HepG2 (cell line): Measurements from ENCODE around the gene PLD1. TPM values are rescaled to one million over a fixed set of nuclear protein-coding genes. Genes with fewer than 3 reads are reported as not detected.

Experiments
- ATAC-seq: fragments of 200-7000 bp; cut with Tn5 transposase; 3 replicates; pipeline ENCODE4 v1.9.1; 2020; ENCODE audit warnings: mild to moderate bottlenecking, moderate library complexity
- BruUV-seq: library from RNA; stranded (reverse); fragments of 400-500 nt; replicated peaks from 2 replicates; lab custom pipeline; 2021; lab: Mats Ljungman, UMichigan
- CTCF ChIA-PET: fragments of 300-600 bp; formaldehyde crosslinking; extraction: SDS; loops from one replicate; lab custom pipeline; 2021; ENCODE audit warnings: low total read pairs, inconsistent platforms, low intra/inter-chr PET ratio; lab: Yijun Ruan, JAX
- POLR2A ChIA-PET: fragments of 350-600 bp; sonication (Branson Sonifier 250); formaldehyde crosslinking; loops from one replicate; lab custom pipeline; 2020; ENCODE audit warnings: antibody characterized with exemption, inconsistent platforms; lab: Yijun Ruan, JAX
- DNase-seq: peaks from one replicate; pipeline ENCODE4 v3.0.0-alpha.2; 2015; ENCODE audit warnings: low spot score
- FAIRE-seq: peaks from 3 replicates; lab custom pipeline; 2011; peaks lifted over from hg19 to GRCh38; lab: Jason Lieb, UNC
- H2AFZ ChIP-seq: one replicate; pipeline ENCODE4 v1.6.1; 2011; ENCODE audit warnings: low read length, inconsistent platforms
- H3K27ac ChIP-seq: fragments of 300-600 bp; 3 replicates; pipeline ENCODE4 v1.8.0; 2011; ENCODE audit warnings: mixed run types, mild to moderate bottlenecking, mixed read lengths, low read length, inconsistent platforms; ENCODE audit not compliant: insufficient read depth; ENCODE audit errors: extremely low read length
- H3K27me3 ChIP-seq, 2 experiments: fragments of 200-600 bp in 1 of 2; 2 replicates in 1 of 2; 3 replicates in 1 of 2; pipeline versions ENCODE4 v1.6.0 to v1.8.0; 2011; ENCODE audit warnings: low read length in 2 of 2, mild to moderate bottlenecking in 2 of 2, moderate library complexity in 2 of 2, inconsistent platforms in 1 of 2; ENCODE audit not compliant: insufficient read depth in 2 of 2, control insufficient read depth in 1 of 2
- H3K36me3 ChIP-seq, 2 experiments: fragments of 200-600 bp in 1 of 2; replicated peaks in 1 of 2; 2 replicates in 1 of 2; 3 replicates in 1 of 2; pipeline versions ENCODE4 v1.5.1 to v1.8.0; 2011; ENCODE audit warnings: low read length in 2 of 2, inconsistent platforms in 1 of 2; ENCODE audit not compliant: insufficient read depth in 2 of 2, control insufficient read depth in 1 of 2
- H3K4me1 ChIP-seq: 2 replicates; pipeline ENCODE4 v1.5.1; 2012; ENCODE audit warnings: low read length, inconsistent platforms; ENCODE audit not compliant: insufficient read depth
- H3K4me2 ChIP-seq: 2 replicates; pipeline ENCODE4 v1.6.0; 2011; ENCODE audit warnings: low read depth, low read length, inconsistent platforms
- H3K4me3 ChIP-seq, 3 experiments: fragments of 200-600 bp in 1 of 3; sonication (generic), shearing (Covaris generic) in 1 of 3; replicated peaks in 1 of 3; 2 replicates each; pipeline ENCODE4 v1.5.1; 2011 to 2016; ENCODE audit warnings: low read length in 3 of 3, inconsistent platforms in 2 of 3, low read depth in 2 of 3, mild to moderate bottlenecking in 2 of 3, control low read depth in 1 of 3, mixed read lengths in 1 of 3; ENCODE audit not compliant: insufficient read depth in 1 of 3
- H3K79me2 ChIP-seq: one replicate; pipeline ENCODE4 v1.6.1; 2011; ENCODE audit warnings: low read length, inconsistent platforms; ENCODE audit not compliant: insufficient read depth
- H3K9ac ChIP-seq: 2 replicates; pipeline ENCODE4 v1.6.0; 2011; ENCODE audit warnings: mild to moderate bottlenecking, low read depth, low read length, inconsistent platforms; ENCODE audit not compliant: insufficient read depth
- H3K9me3 ChIP-seq: 2 replicates; pipeline ENCODE4 v1.5.1; 2012; ENCODE audit warnings: mild to moderate bottlenecking, low read length
- H4K20me1 ChIP-seq: 2 replicates; pipeline ENCODE4 v1.6.0; 2011; ENCODE audit warnings: inconsistent platforms, mild to moderate bottlenecking, low read length, moderate library complexity; ENCODE audit not compliant: insufficient read depth
- BHLHE40 ChIP-seq: IDR thresholded peaks from 2 replicates; pipeline ENCODE4 v1.6.1; 2011; ENCODE audit warnings: low read length, improper control_type of control experiment
- CENPT ChIP-seq: sonication (generic); formaldehyde crosslinking; IDR thresholded peaks from 2 replicates; pipeline ENCODE4 v1.8.0; 2022; ENCODE audit warnings: low read depth, mild to moderate bottlenecking, moderate library complexity, missing genetic modification reagents
- CHD4 ChIP-seq: fragments of 200-600 bp; sonication (generic); IDR thresholded peaks from 2 replicates; pipeline ENCODE4 v1.7.0; 2017; ENCODE audit warnings: mild to moderate bottlenecking, low read length, borderline replicate concordance
- EP300 ChIP-seq, 3 experiments: sonication (generic) in 1 of 3; formaldehyde crosslinking in 1 of 3; IDR thresholded peaks; 2 replicates each; pipeline versions ENCODE4 v1.5.1 to v1.6.1; 2011 to 2020; ENCODE audit warnings: low read depth in 2 of 3, low read length in 2 of 3, borderline replicate concordance in 1 of 3, improper control_type of control experiment in 1 of 3, mild to moderate bottlenecking in 1 of 3, missing genetic modification reagents in 1 of 3, moderate library complexity in 1 of 3
- FOXJ3 ChIP-seq: sonication (generic); formaldehyde crosslinking; IDR thresholded peaks from 2 replicates; pipeline ENCODE4 v1.4.0; 2020; ENCODE audit warnings: missing genetic modification reagents, mild to moderate bottlenecking, borderline replicate concordance
- FOXP1 ChIP-seq, 2 experiments: fragments of 450-650 bp in 1 of 2; IDR thresholded peaks; 2 replicates each; pipeline ENCODE4 v1.6.1; 2017 to 2018; ENCODE audit warnings: antibody characterized with exemption in 1 of 2
- IRX3 ChIP-seq: sonication (generic); formaldehyde crosslinking; IDR thresholded peaks from 2 replicates; pipeline ENCODE4 v1.8.1; 2023; ENCODE audit warnings: mild to moderate bottlenecking, low read depth, missing genetic modification reagents, borderline replicate concordance
- JARID2 ChIP-seq: sonication (generic); formaldehyde crosslinking; IDR thresholded peaks from 2 replicates; pipeline ENCODE4 v1.8.1; 2023; ENCODE audit warnings: missing genetic modification reagents, inconsistent platforms; ENCODE audit not compliant: insufficient replicate concordance
- MXI1 ChIP-seq: IDR thresholded peaks from 3 replicates; pipeline ENCODE4 v1.6.1; 2012; ENCODE audit warnings: low read depth, low read length, inconsistent platforms, borderline replicate concordance
- NRL ChIP-seq: sonication (generic); formaldehyde crosslinking; IDR thresholded peaks from 2 replicates; pipeline ENCODE4 v1.5.0; 2020; ENCODE audit warnings: missing genetic modification reagents, mild to moderate bottlenecking, moderate library complexity, borderline replicate concordance
- RARG ChIP-seq: sonication (generic); formaldehyde crosslinking; IDR thresholded peaks from 2 replicates; pipeline ENCODE4 v1.4.0; 2020; ENCODE audit warnings: low read depth, mild to moderate bottlenecking, missing genetic modification reagents
- SATB2 ChIP-seq: sonication (generic); formaldehyde crosslinking; IDR thresholded peaks from 2 replicates; pipeline ENCODE4 v1.5.0; 2020; ENCODE audit warnings: missing genetic modification reagents
- ZEB1 ChIP-seq: IDR thresholded peaks from 2 replicates; pipeline ENCODE4 v1.6.1; 2012; ENCODE audit warnings: mild to moderate bottlenecking, low read depth, inconsistent platforms; ENCODE audit not compliant: insufficient replicate concordance
- ZSCAN30 ChIP-seq: sonication (generic); formaldehyde crosslinking; IDR thresholded peaks from 2 replicates; pipeline ENCODE4 v1.5.0; 2020; ENCODE audit warnings: mild to moderate bottlenecking, missing genetic modification reagents
- WGBS: methylation state at CpG from one replicate; pipeline ENCODE4 v1.1.6; 2017; ENCODE audit warnings: low lambda C conversion rate; 5-methylcytosine and 5-hydroxymethylcytosine counted together
- in situ Hi-C: cut with HindIII; loops from 2 replicates; pipeline ENCODE4 v1.10.0; 2017; ENCODE audit warnings: low pct_unique_long_range_greater_than_20kb; ENCODE audit not compliant: extremely low pct_ligation_motif_present
- intact Hi-C: fragments of 100-400 bp; cut with micrococcal nuclease; formaldehyde crosslinking; loops from one replicate; pipeline ENCODE4 v1.10.0; 2022; ENCODE audit not compliant: unreplicated experiment
- polyA plus RNA-seq, 8 experiments: library from polyadenylated mRNA; depleted of rRNA in 3 of 8; stranded (reverse) in 7 of 8; unstranded in 1 of 8; fragments of >200 nt; fragmentation: Illumina TruSeq in 4 of 8; extraction: Trizol in 4 of 8; gene quantifications; 2 replicates each; pipeline versions ENCODE4 v1.2.1 to v1.2.3, GENCODE V29; 2011 to 2016; ENCODE audit warnings: low read depth in 4 of 8, missing spikeins in 1 of 8, mixed read lengths in 1 of 8; ENCODE audit not compliant: insufficient read depth in 1 of 8
- total RNA-seq, 5 experiments: library from RNA; depleted of rRNA; stranded (reverse); fragments of >200 nt; fragmentation: Illumina TruSeq; extraction: Trizol; gene quantifications; 2 replicates each; pipeline ENCODE4 v1.2.3, GENCODE V29; 2016; ENCODE audit warnings: low read depth in 1 of 5
- TF ChIP-seq, protein P1 (sequence below): IDR thresholded peaks from 2 replicates; pipeline ENCODE4 v1.4.0; 2020; ENCODE audit warnings: mild to moderate bottlenecking, missing genetic modification reagents
- TF ChIP-seq, protein P2 (sequence below): sonication (generic); formaldehyde crosslinking; IDR thresholded peaks from 2 replicates; pipeline ENCODE4 v1.8.1; 2023; ENCODE audit warnings: mild to moderate bottlenecking, moderate library complexity, missing genetic modification reagents
- TF ChIP-seq, protein P3 (sequence below): sonication (generic); formaldehyde crosslinking; IDR thresholded peaks from 2 replicates; pipeline ENCODE4 v1.8.0; 2022; ENCODE audit warnings: mild to moderate bottlenecking, missing genetic modification reagents, moderate library complexity
- TF ChIP-seq, protein P4 (sequence below): sonication (generic); formaldehyde crosslinking; IDR thresholded peaks from 2 replicates; pipeline ENCODE4 v1.4.0; 2020; ENCODE audit warnings: missing genetic modification reagents

PLD1 gene
- total and polyA plus RNA-seq, 2 of the 13 experiments (the other 11 are each of a cell fraction or from before 2014, with no cell fraction given), result 27.1 to 59.4 TPM

DNA sequence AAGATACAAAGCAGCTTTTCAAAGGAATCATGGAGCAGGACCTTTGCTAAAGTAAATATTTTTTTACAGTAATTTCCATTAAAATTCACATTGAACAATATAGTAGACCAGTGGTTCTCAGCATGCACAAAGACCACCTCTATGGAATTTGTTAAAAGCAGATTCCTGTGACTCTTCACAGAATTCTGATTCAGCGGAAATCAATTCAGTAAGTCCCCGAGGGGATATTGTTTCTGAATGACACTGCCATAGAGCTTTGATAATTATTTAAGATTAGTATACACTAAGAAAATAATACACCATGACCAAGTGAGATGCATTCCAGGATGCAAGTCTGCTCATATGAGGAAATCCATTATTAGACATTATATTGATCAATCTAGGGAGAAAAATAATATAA is 188.2 kb downstream of the PLD1 start:
- Histone ChIP-seq H4K20me1 (no peaks in the 10 kb centered on the region), H3K27ac (no peak overlapping the region), H3K9ac (no peak overlapping the region), H2AFZ (no peak overlapping the region), H3K4me1 (no peaks in the 10 kb centered on the region), H3K27me3 (no peaks in the 10 kb centered on the region), H3K9me3 (no peaks in the 10 kb centered on the region), H3K4me3 (no peak overlapping the region), H3K4me2 (no peak overlapping the region), H3K79me2 (no peaks in the 10 kb centered on the region), H3K36me3 (peaks cover 7 to 38% of the 10 kb centered on the region in 2 experiments)
- FAIRE-seq (no peak), ATAC-seq (no peak), DNase-seq (no peak)
- intact Hi-C loops (no loop called here), in situ Hi-C loops (no loop called here)
- 100% methylated on average over 2 of the region's 2 CpGs for WGBS
- ChIA-PET CTCF (no interaction called here), POLR2A (no interaction called here)
- BruUV-seq, result no TSS peak
- TF ChIP-seq CENPT (no peak), NRL (CRISPR knock-in tag) (no peak), FOXP1 (IDR thresholded peaks at IDR 0.05) (no peak), FOXP1 (CRISPR knock-in tag; IDR thresholded peaks at IDR 0.05) (no peak), ZSCAN30 (CRISPR knock-in tag) (no peak), RARG (no peak), CHD4 (no peak), JARID2 (CRISPR knock-in tag) (no peak), MXI1 (no peak), FOXJ3 (no peak), SATB2 (CRISPR knock-in tag) (no peak), BHLHE40 (no peak), ZEB1 (no peak), IRX3 (no peak), EP300 (IDR thresholded peaks at IDR 0.05; ENCODE audit: low read depth in 2 of 2, low read length in 2 of 2) (no peak), EP300 (CRISPR knock-in tag; IDR thresholded peaks at IDR 0.05; ENCODE audit: borderline replicate concordance) (no peak)
- TF ChIP-seq, protein P1, sequence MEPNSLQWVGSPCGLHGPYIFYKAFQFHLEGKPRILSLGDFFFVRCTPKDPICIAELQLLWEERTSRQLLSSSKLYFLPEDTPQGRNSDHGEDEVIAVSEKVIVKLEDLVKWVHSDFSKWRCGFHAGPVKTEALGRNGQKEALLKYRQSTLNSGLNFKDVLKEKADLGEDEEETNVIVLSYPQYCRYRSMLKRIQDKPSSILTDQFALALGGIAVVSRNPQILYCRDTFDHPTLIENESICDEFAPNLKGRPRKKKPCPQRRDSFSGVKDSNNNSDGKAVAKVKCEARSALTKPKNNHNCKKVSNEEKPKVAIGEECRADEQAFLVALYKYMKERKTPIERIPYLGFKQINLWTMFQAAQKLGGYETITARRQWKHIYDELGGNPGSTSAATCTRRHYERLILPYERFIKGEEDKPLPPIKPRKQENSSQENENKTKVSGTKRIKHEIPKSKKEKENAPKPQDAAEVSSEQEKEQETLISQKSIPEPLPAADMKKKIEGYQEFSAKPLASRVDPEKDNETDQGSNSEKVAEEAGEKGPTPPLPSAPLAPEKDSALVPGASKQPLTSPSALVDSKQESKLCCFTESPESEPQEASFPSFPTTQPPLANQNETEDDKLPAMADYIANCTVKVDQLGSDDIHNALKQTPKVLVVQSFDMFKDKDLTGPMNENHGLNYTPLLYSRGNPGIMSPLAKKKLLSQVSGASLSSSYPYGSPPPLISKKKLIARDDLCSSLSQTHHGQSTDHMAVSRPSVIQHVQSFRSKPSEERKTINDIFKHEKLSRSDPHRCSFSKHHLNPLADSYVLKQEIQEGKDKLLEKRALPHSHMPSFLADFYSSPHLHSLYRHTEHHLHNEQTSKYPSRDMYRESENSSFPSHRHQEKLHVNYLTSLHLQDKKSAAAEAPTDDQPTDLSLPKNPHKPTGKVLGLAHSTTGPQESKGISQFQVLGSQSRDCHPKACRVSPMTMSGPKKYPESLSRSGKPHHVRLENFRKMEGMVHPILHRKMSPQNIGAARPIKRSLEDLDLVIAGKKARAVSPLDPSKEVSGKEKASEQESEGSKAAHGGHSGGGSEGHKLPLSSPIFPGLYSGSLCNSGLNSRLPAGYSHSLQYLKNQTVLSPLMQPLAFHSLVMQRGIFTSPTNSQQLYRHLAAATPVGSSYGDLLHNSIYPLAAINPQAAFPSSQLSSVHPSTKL (CRISPR knock-in tag), result no peak
- TF ChIP-seq, protein P2, sequence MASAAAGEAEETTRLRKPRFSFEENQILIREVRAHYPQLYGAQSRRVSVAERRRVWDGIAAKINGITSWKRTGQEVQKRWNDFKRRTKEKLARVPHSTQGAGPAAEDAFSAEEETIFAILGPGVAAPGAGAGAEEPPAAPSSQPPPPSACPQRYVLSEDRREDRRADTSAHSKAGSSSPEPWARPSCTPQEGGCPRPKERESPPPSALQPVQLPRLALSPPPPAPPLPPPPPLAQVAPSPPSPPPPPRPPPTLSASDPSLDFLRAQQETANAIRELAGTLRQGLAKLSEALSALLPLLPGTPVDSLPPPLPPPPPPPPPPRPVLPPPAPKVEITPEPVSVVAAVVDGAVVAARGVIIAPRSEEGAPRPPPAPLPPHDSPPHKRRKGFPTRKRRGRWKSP (CRISPR knock-in tag), result no peak
- TF ChIP-seq, protein P3, sequence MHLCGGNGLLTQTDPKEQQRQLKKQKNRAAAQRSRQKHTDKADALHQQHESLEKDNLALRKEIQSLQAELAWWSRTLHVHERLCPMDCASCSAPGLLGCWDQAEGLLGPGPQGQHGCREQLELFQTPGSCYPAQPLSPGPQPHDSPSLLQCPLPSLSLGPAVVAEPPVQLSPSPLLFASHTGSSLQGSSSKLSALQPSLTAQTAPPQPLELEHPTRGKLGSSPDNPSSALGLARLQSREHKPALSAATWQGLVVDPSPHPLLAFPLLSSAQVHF (CRISPR knock-in tag), result no peak
- TF ChIP-seq, protein P4, sequence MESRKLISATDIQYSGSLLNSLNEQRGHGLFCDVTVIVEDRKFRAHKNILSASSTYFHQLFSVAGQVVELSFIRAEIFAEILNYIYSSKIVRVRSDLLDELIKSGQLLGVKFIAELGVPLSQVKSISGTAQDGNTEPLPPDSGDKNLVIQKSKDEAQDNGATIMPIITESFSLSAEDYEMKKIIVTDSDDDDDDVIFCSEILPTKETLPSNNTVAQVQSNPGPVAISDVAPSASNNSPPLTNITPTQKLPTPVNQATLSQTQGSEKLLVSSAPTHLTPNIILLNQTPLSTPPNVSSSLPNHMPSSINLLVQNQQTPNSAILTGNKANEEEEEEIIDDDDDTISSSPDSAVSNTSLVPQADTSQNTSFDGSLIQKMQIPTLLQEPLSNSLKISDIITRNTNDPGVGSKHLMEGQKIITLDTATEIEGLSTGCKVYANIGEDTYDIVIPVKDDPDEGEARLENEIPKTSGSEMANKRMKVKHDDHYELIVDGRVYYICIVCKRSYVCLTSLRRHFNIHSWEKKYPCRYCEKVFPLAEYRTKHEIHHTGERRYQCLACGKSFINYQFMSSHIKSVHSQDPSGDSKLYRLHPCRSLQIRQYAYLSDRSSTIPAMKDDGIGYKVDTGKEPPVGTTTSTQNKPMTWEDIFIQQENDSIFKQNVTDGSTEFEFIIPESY (CRISPR knock-in tag), result no peak
